A673 (cell line): ENCODE results near the gene ZNF83. TPM values are rescaled to one million over a fixed set of nuclear protein-coding genes. Genes with fewer than 3 reads are reported as not detected.
"Not testable (repeated sequence)": the region's sequence is repeated elsewhere in the genome, so short reads cannot be mapped to it uniquely, and the experiment has no call there.

Experiments used
- BruUV-seq: library from RNA; stranded (reverse); fragments of 400-500 nt; replicated peaks from 2 replicates; lab custom pipeline; 2021; lab: Mats Ljungman, UMichigan
- CTCF ChIA-PET: fragments of 300-600 bp; sonication (Branson Sonifier 250); formaldehyde crosslinking; loops from one replicate; lab custom pipeline; 2022; ENCODE audit warnings: antibody characterized with exemption; lab: Charles Lee
- POLR2A ChIA-PET: fragments of 300-600 bp; sonication (Branson Sonifier 250); formaldehyde crosslinking; loops from one replicate; lab custom pipeline; 2022; ENCODE audit warnings: antibody characterized with exemption; ENCODE audit not compliant: low non-redundant PET; lab: Charles Lee
- DNase-seq: peaks from one replicate; pipeline ENCODE4 v3.0.0-alpha.2; 2015; ENCODE audit warnings: low spot score
- H3K27ac ChIP-seq: fragments of 200-600 bp; sonication (generic); 2 replicates; pipeline ENCODE4 v1.5.1; 2016; ENCODE audit warnings: mixed run types, low read depth, mild to moderate bottlenecking, mixed read lengths, antibody characterized with exemption, low read length; ENCODE audit not compliant: poor library complexity, severe bottlenecking
- H3K27me3 ChIP-seq: fragments of 200-600 bp; sonication (generic); replicated peaks from 2 replicates; pipeline ENCODE4 v1.6.1; 2017; ENCODE audit warnings: mixed run types, low read depth, mild to moderate bottlenecking, mixed read lengths, antibody characterized with exemption, low read length; ENCODE audit not compliant: insufficient read depth, poor library complexity
- H3K36me3 ChIP-seq: fragments of 200-600 bp; sonication (generic); 2 replicates; pipeline ENCODE4 v1.6.1; 2016; ENCODE audit warnings: mixed run types, mild to moderate bottlenecking, mixed read lengths, antibody characterized with exemption, low read length; ENCODE audit not compliant: insufficient read depth, poor library complexity, severe bottlenecking
- H3K4me1 ChIP-seq: fragments of 200-600 bp; sonication (generic); 2 replicates; pipeline ENCODE4 v1.6.1; 2017; ENCODE audit warnings: mixed run types, mild to moderate bottlenecking, mixed read lengths, antibody characterized with exemption, low read length; ENCODE audit not compliant: insufficient read depth, poor library complexity, severe bottlenecking
- H3K4me3 ChIP-seq: fragments of 200-600 bp; sonication (generic); 2 replicates; pipeline ENCODE4 v1.5.1; 2016; ENCODE audit warnings: low read depth, mixed run types, mild to moderate bottlenecking, mixed read lengths, low read length; ENCODE audit not compliant: poor library complexity, severe bottlenecking
- H3K9me3 ChIP-seq: fragments of 200-600 bp; sonication (generic); 2 replicates; pipeline ENCODE4 v1.6.1; 2016; ENCODE audit warnings: mixed run types, low read depth, mild to moderate bottlenecking, mixed read lengths, antibody characterized with exemption, low read length; ENCODE audit not compliant: poor library complexity, severe bottlenecking
- CTCF ChIP-seq: fragments of 300-800, 200-600 bp; sonication (generic); conservative IDR thresholded peaks from 2 replicates; pipeline ENCODE4 v1.5.1; 2017; ENCODE audit warnings: low read depth, mild to moderate bottlenecking, antibody characterized with exemption, low read length, moderate library complexity, mixed read lengths
- EZH2 ChIP-seq: fragments of 200-600 bp; sonication (generic); IDR thresholded peaks from 2 replicates; pipeline ENCODE4 v1.6.1; 2017; ENCODE audit warnings: borderline replicate concordance, low read depth, mild to moderate bottlenecking, mixed read lengths, antibody characterized with exemption, low read length; ENCODE audit not compliant: poor library complexity, severe bottlenecking
- intact Hi-C: fragments of 100-400 bp; cut with micrococcal nuclease; formaldehyde crosslinking; loops from one replicate; pipeline ENCODE4 v1.10.0; 2022; ENCODE audit not compliant: unreplicated experiment
- total RNA-seq: library from RNA; stranded (reverse); gene quantifications from 2 replicates; pipeline ENCODE4 v1.2.3, GENCODE V29; 2021

The ZNF83 gene
- total RNA-seq, 1 experiment from 2014 or later: 23.0 TPM

DNA sequence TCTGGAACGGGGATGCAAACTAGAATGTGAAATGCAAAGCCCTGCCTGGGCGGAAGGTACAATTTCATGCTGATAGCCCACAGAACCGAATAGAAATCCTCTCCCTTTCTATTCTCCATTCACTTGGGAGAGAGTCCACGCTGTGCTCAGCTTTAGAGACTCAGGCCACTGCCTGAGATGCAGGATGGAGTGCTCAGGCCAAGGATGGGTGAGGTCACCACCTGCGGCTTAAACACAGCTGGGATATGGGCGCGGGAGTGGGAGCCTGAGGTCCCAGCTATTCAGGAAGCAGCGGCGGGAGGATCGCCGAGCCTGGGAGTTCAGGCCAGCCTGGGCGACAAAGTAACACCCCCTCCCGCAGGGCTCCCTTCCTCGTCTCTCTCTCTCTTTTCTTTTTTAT, 446 bp upstream of the ZNF83 start:
- Histone ChIP-seq H3K36me3 (no peaks in the 10 kb centered on the region), H3K4me3 (peak overlapping the region; percentile 58), H3K27me3 (no peaks in the 10 kb centered on the region), H3K27ac (no peak overlapping the region), H3K4me1 (no peaks in the 10 kb centered on the region), H3K9me3 (no peaks in the 10 kb centered on the region)
- intact Hi-C loops: no loop called here
- ChIA-PET POLR2A (no interaction called here), CTCF (no interaction called here)
- BruUV-seq: TSS peak; percentile 72
- TF ChIP-seq EZH2 (no peak), CTCF (no peak)
- DNase-seq: no peak

DNA sequence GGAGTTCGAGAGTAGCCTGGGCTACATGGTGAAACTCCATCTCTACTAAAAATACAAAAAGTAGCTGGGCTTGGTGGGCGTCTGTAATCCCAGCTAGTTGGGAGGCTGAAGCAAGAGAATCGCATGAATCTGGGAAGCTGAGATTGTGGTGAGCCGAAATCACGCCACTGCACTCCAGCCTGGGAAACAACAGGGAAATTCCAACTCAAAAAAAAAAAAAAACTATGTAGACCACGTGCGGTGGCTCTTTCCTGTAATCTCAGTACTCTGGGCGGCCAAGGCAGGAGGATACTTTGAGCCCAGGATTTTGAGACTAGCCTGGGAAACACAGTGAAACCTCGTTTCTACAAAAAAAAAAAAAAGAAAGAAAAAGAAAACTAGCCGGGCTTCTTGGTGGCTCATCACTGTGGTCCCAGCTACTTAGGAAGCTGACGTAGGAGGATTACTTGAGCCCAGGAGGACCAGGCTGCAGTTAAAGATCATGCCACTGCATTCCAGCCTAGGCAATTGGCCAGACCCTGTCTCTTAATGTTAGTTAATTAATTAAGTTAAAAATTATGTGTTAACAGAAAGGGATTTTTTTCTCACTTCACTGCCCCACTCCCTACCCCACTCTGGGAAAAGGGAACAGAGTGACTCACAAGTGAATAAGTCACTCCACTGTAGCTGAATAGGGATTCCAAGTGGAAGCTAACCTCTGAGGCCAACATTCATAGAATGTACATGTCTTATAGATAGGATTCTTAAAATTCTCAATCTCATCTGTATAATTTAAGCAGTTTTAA, 2.2 kb downstream of the ZNF83 start:
- H3K27me3 ChIP-seq: no peaks in the 10 kb centered on the region
- no TSS peak for BruUV-seq
- CTCF ChIA-PET: no interaction called here
- no peaks in the 10 kb centered on the region for H3K36me3 ChIP-seq
- no peaks in the 10 kb centered on the region for H3K4me1 ChIP-seq
- H3K4me3 ChIP-seq: no peak overlapping the region
- H3K27ac ChIP-seq: no peak overlapping the region
- no peaks in the 10 kb centered on the region for H3K9me3 ChIP-seq
- POLR2A ChIA-PET: no interaction called here
- DNase-seq: no peak
- intact Hi-C loops: no loop called here
- no peak for TF ChIP-seq CTCF

DNA sequence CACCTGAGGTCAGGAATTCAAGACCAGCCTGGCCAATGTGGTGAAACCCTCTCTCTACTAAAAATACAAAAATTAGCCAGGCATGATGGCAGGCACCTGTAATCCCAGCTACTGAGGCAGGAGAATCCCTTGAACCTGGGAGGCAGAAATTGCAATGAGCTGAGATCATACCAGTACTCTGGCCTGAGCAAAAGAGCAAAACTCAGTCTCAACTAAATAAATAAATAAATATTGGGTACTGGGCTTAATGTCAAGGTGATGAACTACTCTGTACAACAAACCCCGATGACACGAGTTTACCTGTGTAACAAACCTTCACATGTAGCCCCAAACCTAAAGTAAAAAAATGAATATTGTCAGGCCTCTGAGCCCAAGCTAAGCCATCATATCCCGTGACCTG, 10.7 kb downstream of the ZNF83 start:
- DNase-seq, H3K27ac ChIP-seq, CTCF ChIA-PET, H3K4me1 ChIP-seq, POLR2A ChIA-PET, H3K9me3 ChIP-seq, H3K27me3 ChIP-seq, BruUV-seq, H3K36me3 ChIP-seq, intact Hi-C loops, H3K4me3 ChIP-seq: not testable (repeated sequence)

DNA sequence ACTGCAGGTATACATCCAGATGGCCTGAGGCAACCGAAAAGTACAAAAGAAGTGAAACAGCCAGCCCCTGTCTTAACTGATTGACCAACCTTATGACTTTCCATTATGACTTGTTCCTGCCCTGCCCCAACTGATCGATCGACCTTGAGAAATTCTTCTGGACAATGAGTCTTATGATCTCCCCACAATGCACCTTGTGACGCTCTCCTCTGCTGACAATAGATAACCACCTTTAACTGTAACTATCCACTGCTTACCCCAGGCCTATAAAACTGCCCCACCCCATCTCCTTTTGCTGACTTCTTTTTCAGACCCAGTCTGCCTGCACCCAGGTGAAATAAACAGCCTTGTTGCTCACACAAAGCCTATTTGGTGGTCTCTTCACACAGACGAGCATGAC, 11.2 kb downstream of the ZNF83 start:
- ChIA-PET POLR2A (no interaction called here), CTCF (no interaction called here)
- Histone ChIP-seq H3K36me3 (no peaks in the 10 kb centered on the region), H3K27me3 (no peaks in the 10 kb centered on the region), H3K27ac (no peak overlapping the region), H3K9me3 (no peaks in the 10 kb centered on the region), H3K4me3 (no peak overlapping the region), H3K4me1 (no peaks in the 10 kb centered on the region)
- no peak for DNase-seq
- TF ChIP-seq CTCF (no peak), EZH2 (no peak)
- intact Hi-C loops: no loop called here
- BruUV-seq: no TSS peak
